BLaER1 treated with 17β-estradiol and CSF1 and Interleukin-3, amounts not matched to agents 10 nM and 100 nM (cell line): ENCODE results near the gene TGIF2.

Source experiments
- H3K27ac ChIP-seq, 11 experiments: shearing (Covaris generic); formaldehyde crosslinking; 2 replicates each; pipeline ENCODE4 v1.8.1; 2022
- H3K27me3 ChIP-seq, 11 experiments: shearing (Covaris generic); formaldehyde crosslinking; 2 replicates each; pipeline ENCODE4 v1.8.1; 2022
- H3K36me3 ChIP-seq, 11 experiments: shearing (Covaris generic); formaldehyde crosslinking; 2 replicates each; pipeline ENCODE4 v1.8.1; 2022
- H3K4me1 ChIP-seq, 10 experiments: shearing (Covaris generic); formaldehyde crosslinking; 2 replicates each; pipeline ENCODE4 v1.8.1; 2022
- H3K4me2 ChIP-seq, 11 experiments: shearing (Covaris generic); formaldehyde crosslinking; 2 replicates each; pipeline ENCODE4 v1.8.1; 2022
- H3K4me3 ChIP-seq, 10 experiments: shearing (Covaris generic); formaldehyde crosslinking; 2 replicates each; pipeline ENCODE4 v1.8.1; 2022
- H3K9ac ChIP-seq, 11 experiments: shearing (Covaris generic); formaldehyde crosslinking; 2 replicates each; pipeline ENCODE4 v1.8.1; 2022
- H3K9me3 ChIP-seq, 11 experiments: shearing (Covaris generic); formaldehyde crosslinking; replicated peaks in 1 of 11; 2 replicates each; pipeline ENCODE4 v1.8.1; 2022
- H4K20me1 ChIP-seq, 11 experiments: shearing (Covaris generic); formaldehyde crosslinking; 2 replicates each; pipeline ENCODE4 v1.8.1; 2022
- Cebpa-rat ChIP-seq, 11 experiments: shearing (Covaris generic); IDR thresholded peaks; 2 replicates each; pipeline ENCODE4 v1.8.1; 2022

Gene TGIF2

DNA sequence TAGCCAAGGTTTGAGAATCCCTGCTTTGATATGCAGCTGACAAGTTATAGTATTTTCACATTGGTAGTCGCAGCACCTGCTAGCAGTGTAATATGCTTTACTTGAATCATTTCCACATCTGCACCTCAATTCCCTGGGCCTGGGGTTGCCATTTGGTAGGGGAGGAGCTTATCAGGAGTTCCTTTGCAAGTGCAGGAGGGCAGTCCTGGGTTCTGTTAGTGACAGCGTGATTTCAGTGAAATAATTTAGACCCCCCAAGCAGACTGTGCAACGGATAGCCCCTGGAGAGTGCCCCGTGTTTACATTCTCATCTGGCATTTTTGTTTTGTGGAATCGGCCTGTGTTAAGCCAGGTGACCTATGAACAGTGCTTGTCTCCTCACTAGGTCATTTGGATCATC, 38.2 kb downstream of the TGIF2 start:
- no peak for TF ChIP-seq Cebpa-rat (IDR thresholded peaks at IDR 0.05)
- no peak overlapping the region for H3K4me2 ChIP-seq
- H3K27me3 ChIP-seq: no peaks in the 10 kb centered on the region

DNA sequence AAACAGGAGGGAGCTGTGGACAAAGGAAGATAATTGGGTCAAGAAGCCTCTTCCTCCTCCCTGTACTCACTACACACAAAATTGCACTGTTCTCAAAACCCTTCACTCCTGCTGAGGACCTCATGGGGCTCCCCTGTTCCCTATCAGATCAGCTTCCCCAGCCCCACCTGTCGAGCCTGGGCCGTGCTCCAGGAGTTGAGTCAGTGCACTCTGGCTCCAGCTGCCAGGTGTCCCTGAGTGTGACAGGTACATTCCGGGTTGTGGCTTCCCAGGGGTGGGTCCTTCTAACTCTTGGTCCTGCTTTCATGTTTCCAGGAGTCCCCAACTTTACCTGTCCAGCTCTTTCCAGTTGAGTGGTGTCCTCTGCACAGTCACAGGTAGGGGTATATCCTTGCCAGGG, 40.6 kb downstream of the TGIF2 start:
- H3K27ac ChIP-seq: no peak overlapping the region
- H3K4me1 ChIP-seq: no peaks in the 10 kb centered on the region
- TF ChIP-seq Cebpa-rat (IDR thresholded peaks at IDR 0.05): no peak
- H3K9ac ChIP-seq: no peak overlapping the region
- H3K9me3 ChIP-seq: no peaks in the 10 kb centered on the region
- peaks cover 0 to 68% (median 57%) of the 10 kb centered on the region in 11 experiments; a peak in 20 of 22 replicates for H4K20me1 ChIP-seq
- H3K27me3 ChIP-seq: no peaks in the 10 kb centered on the region
- H3K36me3 ChIP-seq: peaks cover 63 to 71% (median 66%) of the 10 kb centered on the region in 11 experiments
- H3K4me3 ChIP-seq: no peak overlapping the region
- H3K4me2 ChIP-seq: no peak overlapping the region

More for the DNA sequence above, 38.2 kb downstream of the TGIF2 start:
- Histone ChIP-seq H3K36me3 (peaks cover 77 to 89% (median 83%) of the 10 kb centered on the region in 11 experiments), H3K4me1 (peaks cover 11 to 16% (median 14%) of the 10 kb centered on the region in 10 experiments), H3K27ac (no peak overlapping the region), H3K9me3 (no peaks in the 10 kb centered on the region), H3K4me3 (no peak overlapping the region), H3K9ac (no peak overlapping the region; a peak in 1 of 22 replicates), H4K20me1 (peaks cover 15 to 91% (median 79%) of the 10 kb centered on the region in 11 experiments; a peak in 21 of 22 replicates)

DNA sequence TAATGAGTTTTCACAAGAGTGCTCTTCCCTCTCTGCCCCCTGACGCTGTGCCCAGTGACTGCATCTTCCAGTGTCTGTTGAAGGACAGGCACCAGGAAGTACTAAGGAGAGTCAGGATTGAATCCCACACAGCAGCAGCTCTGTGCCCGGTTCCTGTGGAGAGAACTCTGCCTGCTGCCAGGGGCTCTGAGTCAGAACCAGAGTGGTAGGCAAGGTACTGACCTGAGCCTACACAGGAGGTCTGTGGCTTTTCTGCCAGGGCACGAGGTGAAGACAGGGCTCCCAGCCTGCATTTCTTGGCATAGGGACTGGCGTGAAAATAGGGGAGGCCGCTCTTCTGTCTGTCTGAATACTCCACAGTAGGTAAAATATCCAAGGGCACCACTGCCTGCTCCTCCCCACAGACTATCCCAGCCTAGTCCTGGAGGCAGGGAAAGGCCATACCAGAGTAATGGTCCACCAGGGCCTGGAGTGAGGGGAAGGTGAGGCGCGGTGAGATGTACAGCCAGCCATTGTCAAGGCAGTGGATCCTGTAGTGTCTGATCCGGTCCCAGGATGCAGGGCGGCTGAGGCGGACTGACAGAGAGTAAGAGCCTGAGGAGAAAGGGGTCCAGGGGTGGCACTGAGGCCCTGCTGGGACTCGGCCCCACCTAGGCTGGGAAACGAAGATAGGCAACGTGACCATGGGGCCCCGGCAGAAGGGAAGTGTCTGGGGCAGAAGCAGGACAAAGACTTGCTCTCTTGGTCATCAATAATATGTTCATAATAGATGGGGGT, 41.6 kb downstream of the TGIF2 start:
- TF ChIP-seq Cebpa-rat (IDR thresholded peaks at IDR 0.05): no peak
- no peak overlapping the region for H3K4me2 ChIP-seq
- no peaks in the 10 kb centered on the region for H3K4me1 ChIP-seq
- H3K4me3 ChIP-seq: no peak overlapping the region
- H3K27me3 ChIP-seq: no peaks in the 10 kb centered on the region
- H3K36me3 ChIP-seq: peaks cover 54 to 61% (median 57%) of the 10 kb centered on the region in 11 experiments
- H4K20me1 ChIP-seq: peaks cover 0 to 60% (median 53%) of the 10 kb centered on the region in 11 experiments; a peak in 20 of 22 replicates
- H3K9ac ChIP-seq: peak overlapping the region in 1 of 11 experiments; percentile 9; a peak in 1 of 22 replicates
- 0 out of 22 replicates have a peak overlapping the region, but pooled peaks of 1 of the 11 experiments have one; percentile 21 for H3K27ac ChIP-seq
- H3K9me3 ChIP-seq: no peaks in the 10 kb centered on the region

DNA sequence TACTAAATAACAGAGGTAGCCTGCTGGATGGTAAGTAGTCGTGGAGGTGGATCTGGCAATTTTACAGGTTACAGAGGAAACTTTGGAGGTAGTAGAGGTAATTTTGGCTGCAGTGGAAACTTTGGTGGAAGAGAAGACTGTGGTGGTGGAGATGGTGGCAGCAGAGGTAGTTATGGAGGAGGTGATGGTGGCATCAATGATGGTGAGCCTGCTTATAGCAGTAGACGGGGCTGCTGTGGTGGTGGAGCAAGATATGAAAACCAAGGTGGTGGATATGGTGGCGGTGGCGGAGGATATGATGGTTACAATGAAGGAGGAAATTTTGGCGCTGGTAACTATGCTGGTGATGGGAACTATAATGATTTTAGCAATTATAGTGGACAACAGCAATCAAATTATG, 47.5 kb downstream of the TGIF2 start:
- no peak overlapping the region for H3K4me2 ChIP-seq
- H3K9ac ChIP-seq: no peak overlapping the region
- no peaks in the 10 kb centered on the region for H3K27me3 ChIP-seq
- H3K4me3 ChIP-seq: no peak overlapping the region
- TF ChIP-seq Cebpa-rat (IDR thresholded peaks at IDR 0.05): no peak
- H3K4me1 ChIP-seq: no peaks in the 10 kb centered on the region
- H3K27ac ChIP-seq: no peak overlapping the region
- H4K20me1 ChIP-seq: 0 out of 22 replicates have a peak, but pooled peaks cover 0 to 2% (median 0%) of the 10 kb centered on the region in 11 experiments
- no peaks in the 10 kb centered on the region for H3K9me3 ChIP-seq
- H3K36me3 ChIP-seq: peaks cover 0 to 2% (median 0%) of the 10 kb centered on the region in 11 experiments; a peak in 2 of 22 replicates

DNA sequence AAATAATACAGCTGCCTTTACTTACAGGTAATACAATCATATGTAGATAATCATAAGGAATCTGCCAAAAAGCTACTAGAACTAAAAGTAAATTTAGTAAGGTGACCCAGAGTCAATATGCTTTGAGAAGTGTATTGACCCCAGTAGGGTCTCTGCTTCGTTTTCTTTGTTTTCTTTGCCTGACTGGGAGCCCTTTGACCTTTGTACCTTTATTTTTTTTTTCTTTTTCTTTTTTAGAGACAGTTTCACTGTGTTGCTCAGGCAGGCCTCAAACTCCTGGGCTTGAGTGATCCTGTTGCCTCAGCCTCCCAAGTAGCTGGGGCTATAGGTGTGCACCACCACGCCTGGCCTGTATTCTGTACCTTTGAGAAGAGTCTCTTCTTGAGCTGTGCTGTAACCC, 50.0 kb downstream of the TGIF2 start:
- H3K9ac ChIP-seq: no peak overlapping the region
- no peak overlapping the region for H3K27ac ChIP-seq
- H3K4me2 ChIP-seq: no peak overlapping the region
- H3K27me3 ChIP-seq: no peaks in the 10 kb centered on the region
- no peaks in the 10 kb centered on the region for H3K9me3 ChIP-seq
- H4K20me1 ChIP-seq: no peaks in the 10 kb centered on the region
- H3K36me3 ChIP-seq: no peaks in the 10 kb centered on the region
- TF ChIP-seq Cebpa-rat (IDR thresholded peaks at IDR 0.05): no peak
- peaks cover 0 to 8% (median 0%) of the 10 kb centered on the region in 10 experiments; a peak in 2 of 20 replicates for H3K4me1 ChIP-seq
- no peak overlapping the region for H3K4me3 ChIP-seq

DNA sequence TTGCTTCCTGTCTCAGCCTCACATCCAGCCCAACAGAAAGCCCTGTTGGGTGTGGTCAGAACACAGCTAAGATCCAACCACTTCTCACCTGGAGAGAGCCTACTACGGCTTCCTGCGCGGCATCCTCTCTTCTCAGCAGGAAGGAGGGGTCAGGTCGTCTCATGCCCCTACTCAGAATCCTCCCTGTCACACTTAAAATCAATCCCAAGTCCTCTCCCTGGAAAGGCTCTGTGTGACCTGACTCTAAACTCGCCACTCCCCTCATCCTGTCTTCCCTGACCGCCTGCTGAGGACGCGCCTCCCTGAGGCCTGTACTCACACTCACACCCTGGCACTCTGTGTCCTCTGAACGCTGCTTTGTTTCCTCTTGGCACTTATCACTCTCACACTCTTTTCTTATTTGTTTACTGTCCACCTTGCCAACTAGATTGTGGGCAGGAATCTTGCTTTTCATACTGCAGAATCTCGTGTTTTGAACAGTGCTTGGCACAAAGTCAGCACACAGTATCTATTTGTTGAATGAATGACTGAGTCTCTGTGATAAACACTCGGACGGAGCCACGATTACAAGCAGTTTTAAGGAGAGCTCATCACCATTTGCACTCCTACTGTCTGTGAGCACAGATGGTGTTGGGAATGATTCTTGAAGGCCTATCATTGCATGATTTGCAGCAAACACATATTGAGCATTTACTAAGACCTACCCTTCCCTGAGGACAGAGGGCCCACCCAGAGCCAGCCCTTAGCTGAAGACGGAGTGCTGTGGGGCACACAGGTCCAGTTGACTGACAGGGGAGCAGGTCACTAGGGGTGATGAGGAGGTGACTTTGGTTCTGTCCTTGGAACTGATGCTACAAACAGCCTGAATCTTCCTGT, 50.9 kb downstream of the TGIF2 start:
- H3K9ac ChIP-seq: no peak overlapping the region
- no peaks in the 10 kb centered on the region for H4K20me1 ChIP-seq
- H3K36me3 ChIP-seq: no peaks in the 10 kb centered on the region
- no peaks in the 10 kb centered on the region for H3K9me3 ChIP-seq
- no peak for TF ChIP-seq Cebpa-rat (IDR thresholded peaks at IDR 0.05)
- no peak overlapping the region for H3K4me3 ChIP-seq
- H3K27me3 ChIP-seq: no peaks in the 10 kb centered on the region
- no peak overlapping the region for H3K27ac ChIP-seq
- H3K4me1 ChIP-seq: peaks cover 1 to 16% (median 6%) of the 10 kb centered on the region in 10 experiments; a peak in 19 of 20 replicates
- H3K4me2 ChIP-seq: no peak overlapping the region

DNA sequence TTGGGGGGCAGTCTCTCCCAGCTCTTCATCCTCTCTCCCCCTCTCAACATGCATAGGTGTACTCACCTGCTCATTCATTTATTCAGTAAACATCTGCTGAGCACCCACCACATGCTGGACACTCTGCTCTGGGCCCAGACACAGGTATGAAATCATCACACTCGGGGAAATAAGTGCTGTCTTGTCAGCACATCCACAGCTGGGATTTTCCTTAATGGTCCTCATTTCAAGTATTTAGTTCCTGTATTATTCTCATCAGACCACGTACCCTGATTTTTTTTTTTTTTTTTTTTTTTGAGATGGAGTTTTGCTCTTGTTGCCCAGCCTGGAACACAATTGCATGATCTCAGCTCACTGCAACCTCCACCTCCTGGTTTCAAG, 51.5 kb downstream of the TGIF2 start:
- H3K36me3 ChIP-seq: no peaks in the 10 kb centered on the region
- H3K27ac ChIP-seq: no peak overlapping the region
- H3K9ac ChIP-seq: no peak overlapping the region
- peaks cover 8 to 22% (median 12%) of the 10 kb centered on the region in 10 experiments for H3K4me1 ChIP-seq
- H4K20me1 ChIP-seq: no peaks in the 10 kb centered on the region
- H3K9me3 ChIP-seq: no peaks in the 10 kb centered on the region
- H3K27me3 ChIP-seq: no peaks in the 10 kb centered on the region
- no peak for TF ChIP-seq Cebpa-rat (IDR thresholded peaks at IDR 0.05)
- no peak overlapping the region for H3K4me2 ChIP-seq
- no peak overlapping the region for H3K4me3 ChIP-seq

DNA sequence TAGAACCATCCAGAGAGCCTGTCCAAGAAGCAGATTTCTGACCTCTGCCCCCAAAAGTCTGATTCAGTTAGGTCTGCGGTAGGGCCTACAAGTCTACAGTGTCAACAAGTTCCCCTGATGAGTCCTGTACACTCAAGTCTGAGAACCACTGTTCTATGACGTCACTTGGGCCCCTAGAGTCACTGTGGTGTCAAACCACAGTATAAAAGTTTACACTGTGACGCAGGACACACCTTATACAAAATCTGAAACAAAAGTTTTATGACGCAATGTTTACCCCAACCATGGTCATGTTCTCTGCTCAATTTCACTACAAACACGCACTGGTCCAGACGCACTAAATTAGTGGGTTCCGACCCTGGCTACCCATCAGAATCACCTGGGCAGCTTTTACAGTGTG, 54.7 kb downstream of the TGIF2 start:
- no peak overlapping the region for H3K9ac ChIP-seq
- H4K20me1 ChIP-seq: no peaks in the 10 kb centered on the region
- peak overlapping the region in 2 of 11 experiments; percentile 5 to 18; a peak in 3 of 22 replicates for H3K4me2 ChIP-seq
- no peak overlapping the region for H3K4me3 ChIP-seq
- H3K27ac ChIP-seq: no peak overlapping the region
- peak in 4 of 11 experiments; percentile 28 to 65 (median 38); a peak in 3 of 22 replicates for TF ChIP-seq Cebpa-rat (IDR thresholded peaks at IDR 0.05)
- no peaks in the 10 kb centered on the region for H3K36me3 ChIP-seq
- H3K4me1 ChIP-seq: peaks cover 16 to 38% (median 24%) of the 10 kb centered on the region in 10 experiments
- no peaks in the 10 kb centered on the region for H3K9me3 ChIP-seq
- no peaks in the 10 kb centered on the region for H3K27me3 ChIP-seq
